NCI-H1417 (cell line): Measurements from ENCODE around the gene DDX59.

ENCODE experiments used
- DNase-seq, 3 experiments: peaks; one replicate each; lab custom pipeline; 2025; lab: John Stamatoyannopoulos, UW

The DDX59 gene

GRCh38 chr1:200669314-200670241, at the start of gene DDX59:
Gene DDX59, minus strand, starts transcription at chr1:200669907. Its CDS starts 3,167 bp downstream, at chr1:200666740.
- DNase-seq, result peak; percentile 86 to 99 (median 98)

- DNase-seq, result no peak
Measured at GRCh38 chr1:200714504-200715187, 44.9 kb upstream of the DDX59 start.

GRCh38 chr1:200710166-200710565, 40.5 kb upstream of the DDX59 start:
- no peak for DNase-seq

- no peak for DNase-seq
Measured at GRCh38 chr1:200708769-200709168, 39.1 kb upstream of the DDX59 start.

- no peak for DNase-seq
Measured at GRCh38 chr1:200708161-200708560, 38.5 kb upstream of the DDX59 start.

GRCh38 chr1:200707116-200707515, 37.4 kb upstream of the DDX59 start:
- DNase-seq, result no peak

- DNase-seq, result no peak
Measured at GRCh38 chr1:200706111-200706814, 36.6 kb upstream of the DDX59 start.

GRCh38 chr1:200704986-200705500, 35.3 kb upstream of the DDX59 start:
- DNase-seq, result no peak

GRCh38 chr1:200699871-200700270, 30.2 kb upstream of the DDX59 start:
- peak in 2 of 3 experiments; percentile 23 to 70 for DNase-seq

- DNase-seq, result no peak
Measured at GRCh38 chr1:200694738-200695137, 25.0 kb upstream of the DDX59 start.

GRCh38 chr1:200693327-200693726, 23.6 kb upstream of the DDX59 start:
- DNase-seq, result no peak

GRCh38 chr1:200692316-200692715, 22.6 kb upstream of the DDX59 start:
- DNase-seq, result no peak

GRCh38 chr1:200686620-200687019, 16.9 kb upstream of the DDX59 start:
- no peak for DNase-seq

- no peak for DNase-seq
Measured at GRCh38 chr1:200684015-200684414, 14.3 kb upstream of the DDX59 start.

GRCh38 chr1:200683298-200683697, 13.6 kb upstream of the DDX59 start:
- DNase-seq, result no peak

- DNase-seq, result no peak
Measured at GRCh38 chr1:200681231-200681630, 11.5 kb upstream of the DDX59 start.

GRCh38 chr1:200676829-200677228, 7.1 kb upstream of the DDX59 start:
- no peak for DNase-seq

- no peak for DNase-seq
Measured at GRCh38 chr1:200675588-200675852, 5.8 kb upstream of the DDX59 start.

GRCh38 chr1:200674838-200675587, 5.3 kb upstream of the DDX59 start:
- DNase-seq, result no peak

GRCh38 chr1:200673952-200674823, 4.5 kb upstream of the DDX59 start:
- no peak for DNase-seq
